Mesothelial cell of epicardium (in vitro differentiated cells): Measurements from ENCODE around the gene MTMR1. TPM values are rescaled to one million over a fixed set of nuclear protein-coding genes. Genes with fewer than 3 reads are reported as not detected.
A peak's percentile ranks its signal among the peaks of the same experiment; 100 is the strongest.

ENCODE experiments used
- DNase-seq, 2 experiments: peaks; one replicate each; pipeline ENCODE4 v3.0.0; 2021; ENCODE audit warnings: low spot score in 2 of 2; ENCODE audit not compliant: unreplicated experiment in 2 of 2
- H3K27ac Mint-ChIP-seq: 2 replicates; pipeline ENCODE4 v1.8.0; 2021; ENCODE audit warnings: mixed read lengths
- H3K27me3 Mint-ChIP-seq: 2 replicates; pipeline ENCODE4 v1.8.0; 2021; ENCODE audit warnings: low read depth, mixed read lengths
- H3K36me3 Mint-ChIP-seq: 2 replicates; pipeline ENCODE4 v1.8.0; 2021; ENCODE audit warnings: mixed read lengths
- H3K4me1 Mint-ChIP-seq: 2 replicates; pipeline ENCODE4 v1.8.0; 2021; ENCODE audit warnings: mixed read lengths
- H3K4me3 Mint-ChIP-seq: 2 replicates; pipeline ENCODE4 v1.8.0; 2021; ENCODE audit warnings: mild to moderate bottlenecking, moderate library complexity, mixed read lengths
- H3K9me3 Mint-ChIP-seq: 2 replicates; pipeline ENCODE4 v1.8.0; 2021; ENCODE audit warnings: mixed read lengths
- total RNA-seq: library from RNA; stranded (reverse); gene quantifications from 3 replicates; pipeline ENCODE4 v1.2.1, GENCODE V29; 2021
- TF ChIP-seq, protein P1 (sequence below): fragments of 200-600 bp; sonication (generic); IDR thresholded peaks from one replicate; pipeline ENCODE4 v1.5.0; 2021; ENCODE audit warnings: antibody characterized with exemption; ENCODE audit not compliant: unreplicated experiment

The MTMR1 gene
- total RNA-seq, 1 donor from 2014 or later: 38.1 TPM

- Mint-ChIP-seq H3K27me3 (no peaks in the 10 kb centered on the region), H3K9me3 (peaks cover 9% of the 10 kb centered on the region), H3K4me3 (no peak overlapping the region), H3K27ac (peak overlapping the region; percentile 59), H3K4me1 (peaks cover 4% of the 10 kb centered on the region), H3K36me3 (peaks cover 13% of the 10 kb centered on the region)
- no peak for DNase-seq
- TF ChIP-seq, protein P1, sequence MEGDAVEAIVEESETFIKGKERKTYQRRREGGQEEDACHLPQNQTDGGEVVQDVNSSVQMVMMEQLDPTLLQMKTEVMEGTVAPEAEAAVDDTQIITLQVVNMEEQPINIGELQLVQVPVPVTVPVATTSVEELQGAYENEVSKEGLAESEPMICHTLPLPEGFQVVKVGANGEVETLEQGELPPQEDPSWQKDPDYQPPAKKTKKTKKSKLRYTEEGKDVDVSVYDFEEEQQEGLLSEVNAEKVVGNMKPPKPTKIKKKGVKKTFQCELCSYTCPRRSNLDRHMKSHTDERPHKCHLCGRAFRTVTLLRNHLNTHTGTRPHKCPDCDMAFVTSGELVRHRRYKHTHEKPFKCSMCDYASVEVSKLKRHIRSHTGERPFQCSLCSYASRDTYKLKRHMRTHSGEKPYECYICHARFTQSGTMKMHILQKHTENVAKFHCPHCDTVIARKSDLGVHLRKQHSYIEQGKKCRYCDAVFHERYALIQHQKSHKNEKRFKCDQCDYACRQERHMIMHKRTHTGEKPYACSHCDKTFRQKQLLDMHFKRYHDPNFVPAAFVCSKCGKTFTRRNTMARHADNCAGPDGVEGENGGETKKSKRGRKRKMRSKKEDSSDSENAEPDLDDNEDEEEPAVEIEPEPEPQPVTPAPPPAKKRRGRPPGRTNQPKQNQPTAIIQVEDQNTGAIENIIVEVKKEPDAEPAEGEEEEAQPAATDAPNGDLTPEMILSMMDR: no peak
Observed at GRCh38 chrX:150763303-150763797, 70.2 kb downstream of the MTMR1 start.

DNA sequence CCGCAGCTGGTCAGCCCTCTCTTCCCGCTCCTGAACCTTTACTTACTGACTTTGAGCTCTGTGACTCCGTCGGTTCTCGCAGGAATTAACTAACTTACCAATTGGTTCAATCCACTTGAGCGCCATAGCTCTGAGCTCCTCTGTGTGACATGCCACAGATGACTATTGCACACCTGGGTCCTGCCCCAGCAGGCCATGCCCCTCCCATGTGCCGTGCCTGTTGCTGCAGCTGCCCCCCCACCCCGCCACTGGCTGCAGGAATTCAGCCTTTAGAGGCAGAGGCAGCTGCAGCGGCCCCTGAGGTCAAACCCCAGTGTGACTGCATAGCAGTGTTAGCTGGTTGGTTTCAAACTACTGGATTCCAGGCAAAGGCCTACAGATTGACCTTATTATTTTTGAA, 70.6 kb downstream of the MTMR1 start:
- TF ChIP-seq, protein P1: no peak
- no peak for DNase-seq
- Mint-ChIP-seq H3K27ac (peak overlapping the region; percentile 59), H3K4me3 (no peak overlapping the region), H3K36me3 (peaks cover 11% of the 10 kb centered on the region), H3K9me3 (peaks cover 7% of the 10 kb centered on the region), H3K4me1 (peaks cover 4% of the 10 kb centered on the region), H3K27me3 (no peaks in the 10 kb centered on the region)

DNA sequence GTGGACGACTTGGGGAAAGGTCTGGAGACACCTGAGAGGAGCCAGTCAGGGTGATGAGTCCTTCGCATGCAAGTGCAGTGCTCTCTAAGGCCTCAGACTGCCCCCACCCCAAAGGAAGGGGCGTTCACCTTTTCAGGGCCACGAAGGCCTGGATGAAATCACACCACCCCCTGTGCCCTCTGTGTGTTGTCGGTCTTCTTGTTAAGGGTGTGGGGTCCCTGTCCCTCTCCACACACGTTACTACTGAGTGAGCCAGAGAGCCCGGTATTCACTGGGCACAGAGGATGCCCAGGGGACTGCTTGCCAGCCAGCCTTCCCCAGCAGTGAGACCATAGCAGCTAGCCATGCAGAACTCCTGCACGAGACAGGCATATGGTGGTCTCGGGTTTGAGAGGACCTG, 72.0 kb downstream of the MTMR1 start:
- Mint-ChIP-seq H3K36me3 (no peaks in the 10 kb centered on the region), H3K4me3 (no peak overlapping the region), H3K27me3 (no peaks in the 10 kb centered on the region), H3K4me1 (peaks cover 4% of the 10 kb centered on the region), H3K27ac (no peak overlapping the region), H3K9me3 (peaks cover 3% of the 10 kb centered on the region)
- DNase-seq: no peak
- TF ChIP-seq, protein P1: no peak

- Mint-ChIP-seq H3K36me3 (no peaks in the 10 kb centered on the region), H3K9me3 (peaks cover 3% of the 10 kb centered on the region), H3K27ac (no peak overlapping the region), H3K4me1 (peaks cover 4% of the 10 kb centered on the region), H3K4me3 (no peak overlapping the region), H3K27me3 (no peaks in the 10 kb centered on the region)
- TF ChIP-seq, protein P1: no peak
- DNase-seq: no peak
Observed at GRCh38 chrX:150765782-150766350, 72.7 kb downstream of the MTMR1 start.

DNA sequence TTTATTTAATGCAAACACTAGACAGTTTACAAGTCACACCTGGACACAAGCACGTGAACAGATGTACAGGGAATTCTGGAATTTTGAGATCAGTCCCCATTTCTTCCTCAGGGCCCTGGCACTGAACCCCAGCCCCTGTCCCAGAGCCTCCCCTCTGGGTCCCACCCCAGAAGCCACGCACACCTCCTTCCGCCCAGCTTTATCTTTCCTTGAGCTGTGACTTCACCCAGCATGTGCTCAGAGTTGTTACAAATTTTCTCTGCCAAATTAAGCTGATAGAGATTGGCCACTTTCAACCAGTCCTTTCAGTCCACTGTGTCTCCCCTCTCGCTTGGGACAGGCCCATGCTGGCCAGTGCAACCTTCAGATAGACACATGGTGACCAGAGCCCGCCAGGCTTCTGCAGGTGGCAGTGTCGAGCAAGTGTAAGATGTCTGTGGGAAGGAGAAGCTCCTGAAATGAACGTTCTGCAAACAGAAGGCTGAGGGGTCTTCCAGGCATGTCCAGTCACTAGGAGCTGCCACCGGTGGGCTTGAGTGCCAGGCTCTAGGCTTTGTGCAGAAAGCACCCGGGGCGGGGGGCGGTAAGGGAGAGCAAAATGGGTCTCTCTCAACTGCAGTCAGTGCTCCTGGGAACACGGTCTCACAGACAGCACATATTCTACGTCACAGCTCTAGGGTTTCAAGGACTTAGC, 73.3 kb downstream of the MTMR1 start:
- DNase-seq: no peak

More for the DNA sequence above, 73.3 kb downstream of the MTMR1 start:
- H3K36me3 Mint-ChIP-seq: no peaks in the 10 kb centered on the region
- peaks cover 3% of the 10 kb centered on the region for H3K9me3 Mint-ChIP-seq
- no peak overlapping the region for H3K4me3 Mint-ChIP-seq
- no peaks in the 10 kb centered on the region for H3K27me3 Mint-ChIP-seq
- H3K4me1 Mint-ChIP-seq: peaks cover 4% of the 10 kb centered on the region
- TF ChIP-seq, protein P1: no peak
- no peak overlapping the region for H3K27ac Mint-ChIP-seq
